ENCODE results near the gene ZMYND19. TPM values are rescaled to one million over a fixed set of nuclear protein-coding genes. Genes with fewer than 3 reads are reported as not detected.
A peak's percentile ranks its signal among the peaks of the same experiment; 100 is the strongest.

Gene ZMYND19
- total RNA-seq, 1 donor from 2014 or later, result 30.4 TPM

DNA sequence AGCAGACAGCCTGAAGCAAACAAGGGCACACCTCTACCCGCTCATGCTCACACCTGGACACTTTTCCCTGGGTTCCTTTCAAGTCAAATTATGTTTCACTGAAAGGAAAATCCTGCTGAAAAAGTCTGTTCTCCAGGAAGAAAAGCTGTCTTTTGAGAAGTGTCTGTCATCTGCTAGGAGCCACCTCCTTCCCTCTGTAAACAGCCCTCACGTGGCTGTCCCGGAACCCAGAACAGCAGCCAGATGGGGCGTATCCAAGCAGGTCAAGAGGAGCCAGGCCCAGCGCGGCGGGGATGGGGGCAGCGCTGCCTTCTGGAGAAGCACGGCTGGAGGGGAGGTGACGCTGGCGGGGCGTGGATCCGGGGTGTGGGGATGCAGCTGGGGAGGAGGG, 40.1 kb downstream of the ZMYND19 start, which contains the start of gene PNPLA7:
Gene PNPLA7, minus strand, starts transcription at position 172 of the 391 bp plus-strand sequence. CDS start 205 bp downstream, outside the sequence.
- TF ChIP-seq, protein P1, sequence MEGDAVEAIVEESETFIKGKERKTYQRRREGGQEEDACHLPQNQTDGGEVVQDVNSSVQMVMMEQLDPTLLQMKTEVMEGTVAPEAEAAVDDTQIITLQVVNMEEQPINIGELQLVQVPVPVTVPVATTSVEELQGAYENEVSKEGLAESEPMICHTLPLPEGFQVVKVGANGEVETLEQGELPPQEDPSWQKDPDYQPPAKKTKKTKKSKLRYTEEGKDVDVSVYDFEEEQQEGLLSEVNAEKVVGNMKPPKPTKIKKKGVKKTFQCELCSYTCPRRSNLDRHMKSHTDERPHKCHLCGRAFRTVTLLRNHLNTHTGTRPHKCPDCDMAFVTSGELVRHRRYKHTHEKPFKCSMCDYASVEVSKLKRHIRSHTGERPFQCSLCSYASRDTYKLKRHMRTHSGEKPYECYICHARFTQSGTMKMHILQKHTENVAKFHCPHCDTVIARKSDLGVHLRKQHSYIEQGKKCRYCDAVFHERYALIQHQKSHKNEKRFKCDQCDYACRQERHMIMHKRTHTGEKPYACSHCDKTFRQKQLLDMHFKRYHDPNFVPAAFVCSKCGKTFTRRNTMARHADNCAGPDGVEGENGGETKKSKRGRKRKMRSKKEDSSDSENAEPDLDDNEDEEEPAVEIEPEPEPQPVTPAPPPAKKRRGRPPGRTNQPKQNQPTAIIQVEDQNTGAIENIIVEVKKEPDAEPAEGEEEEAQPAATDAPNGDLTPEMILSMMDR (conservative IDR thresholded peaks at IDR 0.05; ENCODE audit: low read depth, low read length), result no peak
- peak within 1 kb of the TSS; percentile 67 for H3K4me3 ChIP-seq (ENCODE audit: low read depth, low read length)
- DNase-seq (ENCODE audit: low read depth), result no peak

DNA sequence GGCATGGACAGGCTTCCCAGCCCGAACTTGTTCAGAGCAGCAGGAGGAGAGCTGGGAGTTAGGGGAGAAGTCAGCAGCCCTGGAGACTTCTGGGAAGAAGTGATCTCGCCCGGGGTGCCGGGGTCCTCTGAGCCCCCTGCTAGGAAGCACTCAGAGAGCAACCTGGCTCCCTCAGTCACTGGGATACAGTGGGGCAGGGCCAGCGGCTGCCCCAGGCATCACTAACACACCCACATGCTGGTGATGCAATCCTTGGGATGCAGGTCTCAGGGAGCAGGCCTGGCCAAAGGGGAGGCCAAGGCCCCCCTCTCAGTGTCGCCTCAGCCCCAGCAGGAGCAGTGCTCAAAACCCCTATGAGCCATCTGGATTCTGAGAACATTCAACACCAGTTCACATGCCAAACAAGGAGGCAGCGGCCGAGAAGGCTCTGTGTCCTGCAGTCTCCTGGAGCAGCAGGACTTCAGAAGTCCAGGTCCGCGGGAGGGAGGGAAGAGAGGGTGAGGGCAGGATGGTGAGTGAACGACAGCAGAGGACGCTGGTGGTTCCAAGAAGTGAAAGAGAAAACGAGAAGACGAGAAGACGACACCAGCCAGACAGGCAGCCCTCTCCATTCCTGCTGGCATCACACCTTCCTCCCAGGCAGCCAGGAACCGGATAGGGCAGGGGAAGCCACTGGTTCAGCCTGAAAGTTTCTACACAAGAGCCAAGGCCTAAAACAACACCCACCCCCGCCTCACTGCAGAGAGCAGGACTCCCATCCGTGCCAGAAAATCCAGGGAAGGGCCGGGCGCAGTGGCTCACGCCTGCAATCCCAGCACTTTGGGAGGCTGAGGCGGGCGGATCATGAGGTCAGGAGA, 42.4 kb downstream of the ZMYND19 start:
- no peak for DNase-seq (ENCODE audit: low read depth)
- TF ChIP-seq, protein P1 (conservative IDR thresholded peaks at IDR 0.05; ENCODE audit: low read depth, low read length), result no peak
- no peak overlapping the region for H3K4me3 ChIP-seq (ENCODE audit: low read depth, low read length)

DNA sequence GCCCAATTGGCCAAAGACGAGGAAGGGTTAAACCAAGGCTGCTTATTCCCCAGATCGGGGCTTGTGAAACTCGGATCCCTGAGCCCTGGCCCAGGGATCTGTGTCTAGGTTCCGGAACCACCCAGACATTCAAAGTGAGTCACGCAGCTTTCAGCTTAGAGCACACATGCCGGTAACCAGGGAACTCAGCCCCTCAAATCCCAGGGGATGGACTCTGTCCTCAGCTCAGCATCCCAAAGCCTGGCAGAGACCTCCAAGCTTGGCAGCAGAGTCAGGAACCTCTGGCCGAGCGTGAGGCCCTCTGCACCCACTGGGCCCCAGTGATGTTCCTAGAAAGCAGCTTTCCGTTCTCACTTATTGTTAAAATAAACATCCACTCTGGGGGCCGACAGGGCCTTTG, 45.2 kb downstream of the ZMYND19 start:
- no peak for DNase-seq (ENCODE audit: low read depth)
- TF ChIP-seq, protein P1 (conservative IDR thresholded peaks at IDR 0.05; ENCODE audit: low read depth, low read length), result no peak
- no peak overlapping the region for H3K4me3 ChIP-seq (ENCODE audit: low read depth, low read length)

DNA sequence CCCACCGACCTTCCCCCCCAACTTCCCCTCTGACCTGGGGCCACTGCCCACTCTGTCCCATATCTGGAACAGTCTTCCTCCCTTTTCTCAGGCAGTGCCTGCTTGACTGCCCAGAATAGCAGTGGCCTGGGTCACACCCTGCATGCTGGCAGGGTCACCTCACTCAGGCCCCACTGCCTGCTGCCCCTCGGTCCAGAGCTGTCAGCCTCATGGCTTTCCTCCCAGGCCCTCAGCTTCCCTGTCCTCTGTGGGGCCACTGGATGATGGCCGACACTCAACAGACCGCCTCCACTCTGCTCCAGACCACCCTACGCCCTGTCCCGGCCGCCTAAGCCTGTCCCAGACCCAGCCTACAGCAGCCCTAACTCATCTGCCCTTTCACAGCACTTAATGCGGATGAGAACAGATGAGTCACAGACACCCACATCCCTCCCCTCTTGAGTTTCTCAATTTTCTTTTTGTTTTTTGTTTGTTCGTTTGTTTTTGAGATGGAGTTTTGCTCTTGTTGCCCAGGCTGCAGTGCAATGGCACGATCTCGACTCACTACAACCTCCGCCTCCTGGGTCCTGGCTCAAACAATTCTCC, 46.0 kb downstream of the ZMYND19 start:
- TF ChIP-seq, protein P1 (conservative IDR thresholded peaks at IDR 0.05; ENCODE audit: low read depth, low read length), result no peak
- H3K4me3 ChIP-seq (ENCODE audit: low read depth, low read length), result no peak overlapping the region
- DNase-seq (ENCODE audit: low read depth), result no peak

DNA sequence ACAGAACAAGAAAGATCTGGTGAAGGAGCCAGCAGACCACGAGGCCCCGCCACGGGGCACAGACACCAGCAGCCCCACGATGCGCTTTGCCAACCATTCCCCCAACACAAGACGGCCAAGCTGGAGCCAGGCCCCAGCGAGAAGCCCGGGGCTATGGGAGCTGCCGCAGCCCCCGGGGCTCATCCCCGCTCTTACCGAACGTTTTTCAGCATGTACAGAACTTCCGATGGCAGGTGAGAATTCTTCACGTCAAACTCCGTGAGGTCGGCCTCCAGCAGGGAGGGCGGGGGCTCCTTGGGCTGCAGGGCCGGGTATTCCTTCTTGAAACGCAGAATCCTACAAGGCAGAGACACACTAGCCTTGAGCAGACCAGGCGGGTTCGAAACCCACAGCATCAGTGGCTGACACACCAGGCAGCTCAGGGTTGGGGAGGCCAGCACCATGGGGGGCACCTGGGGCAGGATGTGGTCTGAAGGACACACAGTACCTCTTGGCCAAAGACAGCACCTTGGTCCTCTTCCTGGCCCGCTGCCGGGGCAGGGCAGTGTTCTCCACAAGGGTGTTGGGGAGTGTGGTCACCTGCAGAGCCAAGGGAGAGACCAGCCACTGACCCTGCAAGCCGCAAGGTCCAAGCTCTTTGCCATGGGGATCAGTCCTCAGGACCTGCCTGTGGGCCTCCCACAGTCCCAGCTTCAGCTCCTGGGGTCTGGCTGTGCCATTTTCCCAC, 46.9 kb downstream of the ZMYND19 start:
- TF ChIP-seq, protein P1 (conservative IDR thresholded peaks at IDR 0.05; ENCODE audit: low read depth, low read length), result no peak
- DNase-seq (ENCODE audit: low read depth), result no peak
- no peak overlapping the region for H3K4me3 ChIP-seq (ENCODE audit: low read depth, low read length)

DNA sequence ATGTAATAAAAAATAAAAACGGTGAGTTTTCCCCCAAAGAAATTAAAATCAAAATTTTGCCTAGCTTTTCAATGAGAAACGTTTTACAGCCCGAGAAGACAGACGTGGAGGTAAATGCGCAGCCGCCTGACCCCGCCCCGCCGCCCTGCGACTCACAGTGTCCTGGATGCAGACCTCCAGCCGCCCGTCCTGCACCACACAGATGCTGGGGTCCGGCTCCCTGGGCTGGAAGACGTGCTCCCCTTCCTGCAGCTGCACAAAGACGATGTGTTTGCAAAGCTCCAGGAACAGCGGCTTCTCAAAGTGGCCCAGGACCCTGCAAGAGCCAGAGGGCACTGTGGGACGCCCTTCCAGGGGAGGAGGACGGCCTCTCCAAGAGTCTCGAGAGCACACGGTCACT, 47.8 kb downstream of the ZMYND19 start:
- no peak overlapping the region for H3K4me3 ChIP-seq (ENCODE audit: low read depth, low read length)
- TF ChIP-seq, protein P1 (conservative IDR thresholded peaks at IDR 0.05; ENCODE audit: low read depth, low read length), result no peak
- no peak for DNase-seq (ENCODE audit: low read depth)
